ENCODE measurements around the gene ORC3.

- TF ChIP-seq YY1 (IDR thresholded peaks at IDR 0.05; ENCODE audit: insufficient read depth, insufficient read length) (no peak), ZNF274 (IDR thresholded peaks at IDR 0.05; ENCODE audit: low read depth, low read length) (no peak)
Observed at GRCh38 chr6:87683890-87684289, 94.0 kb downstream of the ORC3 start.
